ENCODE results near the gene BBOX1. TPM values are rescaled to one million over a fixed set of nuclear protein-coding genes. Genes with fewer than 3 reads are reported as not detected.

Gene BBOX1
- total RNA-seq, 4 donors from 2014 or later, result not detected

DNA sequence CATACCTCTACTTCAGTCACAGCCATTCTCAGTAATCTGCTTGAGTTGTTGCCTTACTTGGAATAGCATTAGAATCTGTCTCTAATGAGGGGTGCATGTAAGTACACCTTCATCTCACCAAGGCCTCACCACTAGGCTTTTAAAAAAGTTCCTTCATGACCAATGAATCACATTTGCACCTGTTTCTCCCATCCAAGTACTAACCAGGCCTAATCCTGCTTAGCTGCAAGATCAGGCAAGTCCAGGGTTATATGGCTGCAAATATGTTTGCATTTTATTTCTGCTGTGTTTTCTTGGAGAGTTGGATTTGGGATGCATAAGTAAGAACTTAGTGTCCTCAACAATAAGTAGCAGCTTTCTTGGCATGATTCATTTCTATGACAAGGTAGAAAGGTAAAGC, 66.9 kb downstream of the BBOX1 start:
- ATAC-seq (ENCODE audit: low FRiP score), result no peak
- no peak for DNase-seq (ENCODE audit: low spot score)
- no peak for TF ChIP-seq CTCF (IDR thresholded peaks at IDR 0.05)

DNA sequence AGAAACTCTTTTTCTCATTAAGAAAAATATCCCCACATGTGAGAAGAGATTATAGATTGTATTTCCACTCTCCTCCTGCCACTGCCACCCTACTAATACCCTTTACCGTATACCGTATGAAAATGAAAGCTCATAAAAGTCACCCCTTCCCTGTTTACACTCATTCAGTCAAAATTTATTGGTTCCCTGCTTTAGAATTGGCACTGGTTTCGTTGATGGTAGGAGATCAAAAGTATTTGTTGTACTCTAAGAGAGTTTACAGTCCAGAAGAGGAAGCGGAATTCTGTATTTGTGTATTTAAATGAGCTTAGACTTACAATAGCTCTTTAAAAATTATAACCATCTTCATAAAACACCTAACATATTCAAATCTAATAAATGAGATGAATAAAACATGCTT, 68.2 kb downstream of the BBOX1 start:
- no peak for TF ChIP-seq CTCF (IDR thresholded peaks at IDR 0.05)
- ATAC-seq (ENCODE audit: low FRiP score), result no peak
- DNase-seq (ENCODE audit: low spot score), result no peak

- TF ChIP-seq CTCF (IDR thresholded peaks at IDR 0.05), result no peak
- ATAC-seq (ENCODE audit: low FRiP score) (no peak), DNase-seq (ENCODE audit: low spot score) (no peak)
These were observed 71.3 kb downstream of the BBOX1 start for GRCh38 chr11:27111896-27112295.

DNA sequence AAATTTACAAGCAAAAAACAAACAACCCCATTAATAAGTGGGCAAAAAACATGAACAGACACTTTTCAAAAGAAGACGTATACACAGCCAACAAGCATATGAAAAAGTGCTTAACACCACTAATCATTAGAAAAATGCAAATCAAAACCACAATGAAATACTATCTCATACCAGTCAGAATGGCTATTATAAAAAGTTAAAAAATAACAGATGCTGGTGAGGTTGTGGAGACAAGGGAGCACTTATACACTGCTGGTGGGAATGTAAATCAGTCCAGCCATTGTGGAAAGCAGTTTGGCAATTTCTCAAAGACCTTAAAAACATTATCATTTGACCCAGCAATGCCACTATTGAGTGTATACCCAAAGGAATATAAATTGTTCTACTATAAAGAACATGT, 72.3 kb downstream of the BBOX1 start:
- no peak for ATAC-seq (ENCODE audit: low FRiP score)
- DNase-seq (ENCODE audit: low spot score), result no peak
- no peak for TF ChIP-seq CTCF (IDR thresholded peaks at IDR 0.05)

- ATAC-seq (ENCODE audit: low FRiP score), result no peak
- no peak for DNase-seq (ENCODE audit: low spot score)
- TF ChIP-seq CTCF (IDR thresholded peaks at IDR 0.05), result no peak
These were observed 74.5 kb downstream of the BBOX1 start for GRCh38 chr11:27115051-27115650.

DNA sequence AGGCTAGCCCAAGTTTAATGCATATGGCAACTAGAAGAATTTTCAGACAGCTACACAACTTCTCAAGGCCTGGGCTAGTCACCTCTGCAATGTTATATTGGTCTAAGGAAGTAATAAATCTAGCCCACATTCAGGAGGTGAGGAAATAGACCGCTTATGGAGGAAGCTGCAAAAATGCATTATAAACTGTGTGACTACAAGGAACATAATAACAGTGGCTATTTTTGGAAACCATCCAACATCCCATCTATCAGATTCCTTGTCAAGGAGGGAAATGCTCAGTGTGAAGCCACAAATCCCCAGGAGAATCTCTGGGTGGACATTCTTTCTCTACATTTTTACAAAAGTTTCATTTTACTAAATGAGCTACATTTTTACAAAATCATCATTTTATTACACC, 76.1 kb downstream of the BBOX1 start:
- DNase-seq (ENCODE audit: low spot score) (no peak), ATAC-seq (ENCODE audit: low FRiP score) (no peak)
- no peak for TF ChIP-seq CTCF (IDR thresholded peaks at IDR 0.05)

- TF ChIP-seq CTCF (IDR thresholded peaks at IDR 0.05), result no peak
- DNase-seq (ENCODE audit: low spot score) (no peak), ATAC-seq (ENCODE audit: low FRiP score) (no peak)
These were observed 77.8 kb downstream of the BBOX1 start for GRCh38 chr11:27118371-27118770.
